SK-N-MC (cell line): ENCODE results near the gene FAXDC2.

Experiments used
- EZH2 ChIP-seq: fragments of 200-600 bp; sonication (generic); IDR thresholded peaks from one replicate; pipeline ENCODE4 v1.6.1; 2017; ENCODE audit warnings: antibody characterized with exemption
- POLR2AphosphoS5 ChIP-seq: IDR thresholded peaks from 2 replicates; pipeline ENCODE4 v1.6.1; 2012; ENCODE audit warnings: mild to moderate bottlenecking, low read depth, low read length, borderline replicate concordance

DNA sequence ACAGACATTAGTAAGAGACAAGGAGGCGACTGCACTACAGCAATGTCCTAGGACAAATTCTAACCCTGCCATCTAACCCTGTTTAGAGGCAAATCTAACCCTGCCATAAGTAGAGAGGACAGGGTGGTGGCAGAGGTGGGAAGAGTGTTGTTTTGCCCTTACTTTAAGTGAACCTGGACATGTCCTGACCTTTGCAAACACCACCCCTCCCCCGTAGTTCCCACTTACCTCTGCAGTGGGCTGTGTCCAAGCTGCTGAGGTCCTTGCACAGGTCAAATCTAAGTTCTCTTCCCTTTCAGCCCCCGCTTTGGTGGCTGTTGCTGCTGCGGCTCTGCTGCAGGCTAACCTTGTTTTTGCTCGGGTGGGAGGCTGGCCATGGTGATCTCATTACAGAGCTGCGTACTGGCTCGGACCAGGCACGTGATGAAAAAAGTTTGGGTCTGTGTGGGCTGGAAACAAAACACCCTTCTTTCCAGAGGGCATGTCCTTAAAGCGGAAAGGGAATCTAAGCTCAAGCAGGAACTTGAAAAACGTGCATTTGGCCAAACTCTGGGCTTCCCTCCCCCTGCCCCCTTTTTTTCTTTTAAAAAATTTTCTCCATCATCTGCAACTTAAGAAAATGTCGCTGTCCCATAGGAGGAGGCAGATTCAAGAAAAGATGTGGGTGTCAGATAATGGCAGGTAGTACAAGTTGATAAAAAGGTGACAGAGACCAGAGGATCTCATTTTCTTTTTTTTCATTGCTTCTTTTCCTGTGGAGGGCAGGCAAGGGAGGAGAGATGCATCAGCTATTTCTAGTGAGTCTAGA lies at the start of gene FAXDC2:
- TF ChIP-seq EZH2 = no peak
- TF ChIP-seq POLR2AphosphoS5 = no peak
